ENCODE results near the gene ZSWIM7. TPM values are rescaled to one million over a fixed set of nuclear protein-coding genes. Genes with fewer than 3 reads are reported as not detected.

ZSWIM7 gene
- total RNA-seq, 2 experiments from 2014 or later: 14.5 to 18.2 TPM

DNA sequence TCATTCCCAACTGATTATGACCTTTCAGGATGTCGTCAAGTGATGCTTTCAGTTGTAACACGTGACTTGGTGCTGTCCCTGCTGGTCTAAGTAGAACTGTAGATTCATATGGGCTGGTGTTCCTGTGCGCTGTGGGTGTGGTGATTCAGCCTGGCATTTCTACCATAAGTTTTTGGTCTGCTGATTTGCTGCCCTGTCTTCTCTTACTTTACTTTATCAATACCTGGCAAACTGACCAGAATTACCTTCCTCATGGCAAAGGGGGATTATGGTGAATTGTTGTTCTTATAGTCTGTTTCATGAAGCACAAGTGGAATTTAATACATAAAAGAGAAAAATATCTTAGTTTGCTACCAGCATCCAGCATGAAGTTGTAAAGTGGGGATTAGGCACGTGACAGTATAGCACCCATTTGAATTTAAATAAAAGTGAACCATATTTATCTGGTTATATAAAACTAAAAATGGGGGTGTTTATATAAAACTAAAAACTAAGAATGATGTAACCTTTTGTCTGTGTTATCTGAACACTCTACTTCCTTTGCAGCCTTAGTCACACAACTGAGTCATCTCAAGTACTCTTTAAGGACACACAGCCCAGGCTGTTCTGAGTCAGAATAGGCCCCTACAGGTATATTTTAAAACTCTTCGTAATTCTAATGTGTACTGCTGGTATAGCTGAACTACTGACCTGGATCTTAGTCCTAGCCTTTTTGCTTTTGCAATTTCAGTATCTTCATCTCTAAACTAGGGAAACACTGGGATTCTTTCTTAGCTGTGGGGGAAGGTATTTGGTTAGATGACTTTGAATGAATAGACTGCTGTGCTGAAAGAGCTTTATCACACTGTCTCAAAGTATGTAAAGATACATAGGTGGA, 28.4 kb upstream of the ZSWIM7 start:
- intact Hi-C loops (cut with micrococcal nuclease): no loop called here
- peak; percentile 98 for ATAC-seq
- TF ChIP-seq, protein P1, sequence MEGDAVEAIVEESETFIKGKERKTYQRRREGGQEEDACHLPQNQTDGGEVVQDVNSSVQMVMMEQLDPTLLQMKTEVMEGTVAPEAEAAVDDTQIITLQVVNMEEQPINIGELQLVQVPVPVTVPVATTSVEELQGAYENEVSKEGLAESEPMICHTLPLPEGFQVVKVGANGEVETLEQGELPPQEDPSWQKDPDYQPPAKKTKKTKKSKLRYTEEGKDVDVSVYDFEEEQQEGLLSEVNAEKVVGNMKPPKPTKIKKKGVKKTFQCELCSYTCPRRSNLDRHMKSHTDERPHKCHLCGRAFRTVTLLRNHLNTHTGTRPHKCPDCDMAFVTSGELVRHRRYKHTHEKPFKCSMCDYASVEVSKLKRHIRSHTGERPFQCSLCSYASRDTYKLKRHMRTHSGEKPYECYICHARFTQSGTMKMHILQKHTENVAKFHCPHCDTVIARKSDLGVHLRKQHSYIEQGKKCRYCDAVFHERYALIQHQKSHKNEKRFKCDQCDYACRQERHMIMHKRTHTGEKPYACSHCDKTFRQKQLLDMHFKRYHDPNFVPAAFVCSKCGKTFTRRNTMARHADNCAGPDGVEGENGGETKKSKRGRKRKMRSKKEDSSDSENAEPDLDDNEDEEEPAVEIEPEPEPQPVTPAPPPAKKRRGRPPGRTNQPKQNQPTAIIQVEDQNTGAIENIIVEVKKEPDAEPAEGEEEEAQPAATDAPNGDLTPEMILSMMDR (IDR thresholded peaks at IDR 0.05): peak; percentile 21
- Mint-ChIP-seq H3K27me3 (no peaks in the 10 kb centered on the region), H3K36me3 (ENCODE audit: low read depth) (peaks cover 77% of the 10 kb centered on the region), H3K27ac (peak overlapping the region; percentile 97), H3K4me3 (peak overlapping the region; percentile 65), H3K9me3 (no peaks in the 10 kb centered on the region), H3K4me1 (ENCODE audit: low read depth) (peaks cover 41% of the 10 kb centered on the region)
- CTCF ChIA-PET: interaction anchor here (0.7 to 2.2 kb wide), 4 partner anchors 10 to 72 kb away, joined by 3 to 8 read pairs (median 4); partner anchors contain the start of genes TTC19 and ZSWIM7
- POLR2A ChIA-PET: interaction anchor here (1.1 kb wide), 1 partner anchor 29 kb away, joined by 6 read pairs; the partner anchor contains the start of genes TTC19 and ZSWIM7
- peak; percentile 81 for DNase-seq

GRCh38 chr17:16026895-16027294, 27.4 kb upstream of the ZSWIM7 start:
- intact Hi-C loops (cut with micrococcal nuclease): no loop called here
- Mint-ChIP-seq H3K27me3 (no peaks in the 10 kb centered on the region), H3K4me1 (ENCODE audit: low read depth) (peaks cover 44% of the 10 kb centered on the region), H3K27ac (peak overlapping the region; percentile 97), H3K36me3 (ENCODE audit: low read depth) (peaks cover 74% of the 10 kb centered on the region), H3K9me3 (no peaks in the 10 kb centered on the region), H3K4me3 (peak overlapping the region; percentile 65)
- no peak for ATAC-seq
- DNase-seq: no peak
- ChIA-PET CTCF (interaction anchor here (1.2 to 2.2 kb wide), 2 partner anchors 11 to 73 kb away, joined by 4 to 8 read pairs; no protein-coding TSS in a partner anchor), POLR2A (interaction anchor here (0.6 to 1.1 kb wide), 3 partner anchors 11 to 28 kb away, joined by 3 to 6 read pairs (median 5); partner anchors contain the start of genes TTC19 and ZSWIM7)
- TF ChIP-seq, protein P1 (IDR thresholded peaks at IDR 0.05): no peak

GRCh38 chr17:16025202-16025601, 25.7 kb upstream of the ZSWIM7 start:
- ChIA-PET POLR2A (interaction anchor here (0.9 to 1.5 kb wide), 4 partner anchors 8 to 26 kb away, joined by 3 to 6 read pairs (median 4); partner anchors contain the start of genes TTC19 and ZSWIM7), CTCF (interaction anchor here (1.4 kb wide), 1 partner anchor 14 kb away, joined by 3 read pairs; no protein-coding TSS in a partner anchor)
- Mint-ChIP-seq H3K4me1 (ENCODE audit: low read depth) (peaks cover 49% of the 10 kb centered on the region), H3K9me3 (no peaks in the 10 kb centered on the region), H3K4me3 (no peak overlapping the region), H3K27me3 (no peaks in the 10 kb centered on the region), H3K36me3 (ENCODE audit: low read depth) (peaks cover 70% of the 10 kb centered on the region), H3K27ac (peak overlapping the region; percentile 68)
- intact Hi-C loops (cut with micrococcal nuclease): no loop called here
- TF ChIP-seq, protein P1 (IDR thresholded peaks at IDR 0.05): no peak
- ATAC-seq: no peak
- no peak for DNase-seq

- Mint-ChIP-seq H3K9me3 (no peaks in the 10 kb centered on the region), H3K4me3 (no peak overlapping the region), H3K27me3 (no peaks in the 10 kb centered on the region), H3K36me3 (ENCODE audit: low read depth) (peaks cover 70% of the 10 kb centered on the region), H3K4me1 (ENCODE audit: low read depth) (peaks cover 44% of the 10 kb centered on the region), H3K27ac (peak overlapping the region; percentile 50)
- TF ChIP-seq, protein P1 (IDR thresholded peaks at IDR 0.05): no peak
- ATAC-seq (no peak), DNase-seq (no peak)
- ChIA-PET CTCF (interaction anchor here (1.2 to 1.9 kb wide), 2 partner anchors 11 to 19 kb away, joined by 3 to 5 read pairs; no protein-coding TSS in a partner anchor), POLR2A (interaction anchor here (1.0 to 1.2 kb wide), 2 partner anchors 19 to 58 kb away, joined by 3 read pairs; no protein-coding TSS in a partner anchor)
- intact Hi-C loops (cut with micrococcal nuclease): no loop called here
Measured at GRCh38 chr17:16023881-16024280, 24.4 kb upstream of the ZSWIM7 start.

Measured in activated CD8-positive, alpha-beta T cell treated with anti-CD3 and anti-CD28 coated beads for 36 hours (primary cell).